MG63 (cell line): ENCODE data around the gene TBC1D5. TPM values are rescaled to one million over a fixed set of nuclear protein-coding genes. Genes with fewer than 3 reads are reported as not detected.
A peak's percentile ranks its signal among the peaks of the same experiment; 100 is the strongest.
"Not testable (repeated sequence)": the region's sequence is repeated elsewhere in the genome, so short reads cannot be mapped to it uniquely, and the experiment has no call there.

Source experiments
- DNase-seq: peaks from one replicate; pipeline ENCODE4 v3.0.0-alpha.2; 2020
- H3K27me3 ChIP-seq: fragments of 250-450 bp; sonication (Bioruptor Pico); 2 replicates; pipeline ENCODE4 v1.5.1; 2020; ENCODE audit warnings: mild to moderate bottlenecking, moderate library complexity
- H3K36me3 ChIP-seq: fragments of 250-450 bp; sonication (Bioruptor Pico); 2 replicates; pipeline ENCODE4 v1.5.1; 2020; ENCODE audit warnings: mild to moderate bottlenecking, moderate library complexity
- H3K4me3 ChIP-seq: fragments of 250-450 bp; sonication (Bioruptor Pico); 2 replicates; pipeline ENCODE4 v1.5.1; 2020; ENCODE audit warnings: mild to moderate bottlenecking, moderate library complexity
- H3K9me3 ChIP-seq: fragments of 250-450 bp; sonication (Bioruptor Pico); 2 replicates; pipeline ENCODE4 v1.5.1; 2020; ENCODE audit warnings: mild to moderate bottlenecking, moderate library complexity
- total RNA-seq: library from RNA; depleted of rRNA; stranded (reverse); fragments of >200 nt; shearing (Covaris generic); gene quantifications from 2 replicates; pipeline ENCODE4 v1.2.3, GENCODE V29; 2014; ENCODE audit warnings: low replicate concordance

Gene TBC1D5
- total RNA-seq, 1 experiment from 2014 or later: 28.3 TPM

GRCh38 chr3:17411157-17411877 lies 331.1 kb downstream of the TBC1D5 start:
- Histone ChIP-seq H3K36me3 (no peaks in the 10 kb centered on the region), H3K27me3 (no peaks in the 10 kb centered on the region), H3K9me3 (no peaks in the 10 kb centered on the region), H3K4me3 (no peak overlapping the region)
- no peak for DNase-seq

DNA sequence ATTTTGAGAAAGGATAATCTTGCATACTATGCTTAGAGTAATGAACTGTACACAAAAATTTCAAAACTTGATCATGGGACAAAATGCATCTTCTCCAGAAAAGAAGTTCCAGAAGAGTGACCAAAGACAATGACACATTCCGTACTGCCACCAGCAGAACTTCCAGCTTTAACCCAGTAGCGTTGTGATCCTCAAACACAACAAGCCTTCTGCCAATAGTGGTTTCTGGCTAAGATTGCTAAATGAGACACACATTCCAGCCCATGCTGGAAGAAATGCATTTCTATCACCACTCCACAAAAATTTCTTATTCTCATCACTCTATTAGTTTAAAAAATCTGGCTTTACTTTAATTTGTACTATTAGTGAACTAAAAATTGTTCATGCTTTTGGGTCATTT lies 334.9 kb downstream of the TBC1D5 start:
- no peak for DNase-seq
- Histone ChIP-seq H3K36me3 (no peaks in the 10 kb centered on the region), H3K9me3 (no peaks in the 10 kb centered on the region), H3K27me3 (no peaks in the 10 kb centered on the region), H3K4me3 (no peak overlapping the region)

DNA sequence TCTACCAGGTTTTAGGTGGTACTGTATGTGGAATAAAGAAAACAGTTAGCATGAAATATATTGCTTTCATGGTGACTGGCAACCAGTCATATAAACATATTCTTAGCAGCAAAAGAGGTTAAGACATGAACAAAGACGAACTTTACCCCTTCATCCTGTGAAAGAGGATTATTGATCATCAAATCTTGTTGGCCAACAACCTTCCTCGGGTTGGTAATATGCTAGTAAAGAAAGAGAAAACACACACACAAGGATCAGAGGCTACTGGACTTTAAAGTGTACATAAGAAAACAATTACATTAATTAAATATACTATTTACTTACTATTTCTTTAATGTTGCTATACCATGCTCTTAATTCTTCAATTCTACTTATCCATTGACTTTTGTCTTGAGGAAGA lies 337.9 kb downstream of the TBC1D5 start:
- Histone ChIP-seq H3K4me3 (no peak overlapping the region), H3K36me3 (no peaks in the 10 kb centered on the region), H3K27me3 (no peaks in the 10 kb centered on the region), H3K9me3 (no peaks in the 10 kb centered on the region)
- no peak for DNase-seq

- no peaks in the 10 kb centered on the region for H3K27me3 ChIP-seq
- H3K4me3 ChIP-seq: no peak overlapping the region
- H3K36me3 ChIP-seq: no peaks in the 10 kb centered on the region
Observed at GRCh38 chr3:17402442-17402841, 340.0 kb downstream of the TBC1D5 start.

DNA sequence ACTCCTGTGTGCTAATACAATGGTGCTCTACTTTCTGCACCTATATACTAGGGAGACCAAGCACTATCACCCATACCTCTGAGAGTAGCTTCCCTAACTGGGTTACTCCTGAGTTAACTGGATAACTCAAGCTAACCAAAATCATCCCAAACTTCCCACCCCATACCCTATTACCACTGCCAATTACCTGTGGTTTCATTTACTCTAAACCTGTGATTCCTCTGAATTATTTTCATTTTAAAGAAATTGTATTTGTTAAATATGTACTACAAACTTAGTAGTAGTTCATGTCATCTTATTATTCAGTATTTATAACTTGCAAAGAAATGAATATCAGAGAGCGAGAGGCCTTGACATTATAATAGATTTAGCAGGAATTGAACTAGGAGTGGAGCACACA lies 340.5 kb downstream of the TBC1D5 start:
- Histone ChIP-seq H3K36me3 (no peaks in the 10 kb centered on the region), H3K9me3 (no peaks in the 10 kb centered on the region), H3K27me3 (no peaks in the 10 kb centered on the region), H3K4me3 (no peak overlapping the region)
- no peak for DNase-seq

More at GRCh38 chr3:17402442-17402841, 340.0 kb downstream of the TBC1D5 start:
- DNase-seq: no peak
- no peaks in the 10 kb centered on the region for H3K9me3 ChIP-seq

GRCh38 chr3:17399586-17399985 lies 342.8 kb downstream of the TBC1D5 start:
- no peaks in the 10 kb centered on the region for H3K27me3 ChIP-seq
- H3K9me3 ChIP-seq: no peaks in the 10 kb centered on the region
- no peaks in the 10 kb centered on the region for H3K36me3 ChIP-seq
- H3K4me3 ChIP-seq: no peak overlapping the region
- no peak for DNase-seq

DNA sequence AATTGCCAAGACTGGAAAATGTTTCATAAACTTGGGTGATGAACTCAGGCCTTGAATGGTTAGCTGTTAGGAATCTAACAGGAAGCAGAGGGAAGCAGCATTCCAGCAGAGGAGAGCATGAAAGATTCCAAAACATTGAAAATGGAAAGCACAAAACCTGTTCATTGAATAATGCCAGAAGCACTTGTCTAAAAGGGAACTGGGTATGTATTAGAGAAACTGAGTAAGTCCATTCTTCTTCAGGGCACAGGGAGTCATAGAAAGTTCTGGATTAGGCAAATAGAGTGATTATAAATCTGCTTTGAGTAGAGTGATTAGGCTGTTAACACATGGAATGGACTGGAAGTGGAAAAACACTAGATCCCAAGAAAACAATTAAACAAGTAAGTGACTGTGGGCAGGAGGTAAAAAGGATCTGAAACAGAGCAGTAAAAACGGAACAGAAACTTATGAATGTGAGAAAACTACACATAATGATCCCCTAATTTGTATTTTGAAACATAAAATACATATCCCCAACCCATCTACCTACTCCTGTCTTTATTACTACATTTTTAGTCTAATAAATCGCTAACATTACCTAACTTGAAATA lies 343.4 kb downstream of the TBC1D5 start:
- DNase-seq: no peak
- Histone ChIP-seq H3K36me3 (no peaks in the 10 kb centered on the region), H3K9me3 (no peaks in the 10 kb centered on the region)

DNA sequence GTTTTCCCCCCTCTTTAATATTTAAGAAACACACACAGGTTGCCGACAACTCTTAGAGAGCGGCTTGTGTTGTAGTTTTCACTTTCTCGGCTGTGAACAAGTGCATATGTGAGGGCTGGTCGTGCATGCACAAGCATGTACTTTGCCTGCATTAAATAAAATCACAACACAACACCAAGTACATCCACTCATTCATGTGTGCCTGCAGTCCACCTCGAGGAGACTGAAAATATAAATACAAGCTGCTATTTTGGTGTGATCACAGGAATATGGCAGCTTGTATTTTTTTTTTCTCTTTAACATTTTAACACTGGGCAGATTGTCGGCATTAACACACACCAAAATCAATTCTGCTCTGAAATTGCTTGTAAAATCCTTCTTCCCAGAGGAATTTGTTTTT lies 346.4 kb downstream of the TBC1D5 start:
- H3K27me3 ChIP-seq: no peaks in the 10 kb centered on the region
- H3K4me3 ChIP-seq: no peak overlapping the region
- H3K36me3 ChIP-seq: no peaks in the 10 kb centered on the region
- DNase-seq: no peak
- H3K9me3 ChIP-seq: no peaks in the 10 kb centered on the region

More for the DNA sequence above, 343.4 kb downstream of the TBC1D5 start:
- Histone ChIP-seq H3K27me3 (no peaks in the 10 kb centered on the region), H3K4me3 (no peak overlapping the region)

GRCh38 chr3:17394541-17395155 lies 347.8 kb downstream of the TBC1D5 start:
- H3K4me3 ChIP-seq: no peak overlapping the region
- no peaks in the 10 kb centered on the region for H3K36me3 ChIP-seq
- H3K9me3 ChIP-seq: no peaks in the 10 kb centered on the region
- DNase-seq: no peak
- no peaks in the 10 kb centered on the region for H3K27me3 ChIP-seq

GRCh38 chr3:17392516-17392915 lies 349.9 kb downstream of the TBC1D5 start:
- H3K27me3 ChIP-seq, DNase-seq, H3K36me3 ChIP-seq, H3K4me3 ChIP-seq, H3K9me3 ChIP-seq: not testable (repeated sequence)

GRCh38 chr3:17390785-17391184 lies 351.6 kb downstream of the TBC1D5 start:
- no peak overlapping the region for H3K4me3 ChIP-seq
- no peaks in the 10 kb centered on the region for H3K9me3 ChIP-seq
- H3K27me3 ChIP-seq: no peaks in the 10 kb centered on the region
- no peaks in the 10 kb centered on the region for H3K36me3 ChIP-seq
- DNase-seq: no peak

DNA sequence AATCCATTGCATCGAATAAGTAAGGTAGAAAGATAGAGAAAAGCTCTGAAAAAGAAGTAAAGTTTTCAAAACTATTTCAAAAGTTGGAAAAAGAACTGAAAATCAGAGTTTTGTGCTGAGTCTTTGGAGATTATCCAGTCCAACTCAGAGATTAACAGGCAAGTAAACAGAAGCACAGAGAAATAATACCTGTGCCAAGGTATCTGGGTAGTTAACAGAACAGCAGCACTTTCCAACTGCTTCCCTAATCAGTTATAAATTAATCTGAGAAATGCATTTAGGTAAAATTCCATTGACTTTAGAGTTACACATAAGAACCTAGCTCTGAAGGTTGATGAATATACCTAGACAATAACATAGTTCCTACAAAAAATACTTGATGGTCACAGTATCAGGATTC lies 355.3 kb downstream of the TBC1D5 start:
- Histone ChIP-seq H3K9me3 (no peaks in the 10 kb centered on the region), H3K27me3 (no peaks in the 10 kb centered on the region), H3K4me3 (no peak overlapping the region), H3K36me3 (no peaks in the 10 kb centered on the region)
- no peak for DNase-seq

GRCh38 chr3:17386432-17386831 lies 356.0 kb downstream of the TBC1D5 start:
- H3K4me3 ChIP-seq: no peak overlapping the region
- H3K36me3 ChIP-seq: no peaks in the 10 kb centered on the region
- H3K27me3 ChIP-seq: no peaks in the 10 kb centered on the region
- no peaks in the 10 kb centered on the region for H3K9me3 ChIP-seq
- no peak for DNase-seq

DNA sequence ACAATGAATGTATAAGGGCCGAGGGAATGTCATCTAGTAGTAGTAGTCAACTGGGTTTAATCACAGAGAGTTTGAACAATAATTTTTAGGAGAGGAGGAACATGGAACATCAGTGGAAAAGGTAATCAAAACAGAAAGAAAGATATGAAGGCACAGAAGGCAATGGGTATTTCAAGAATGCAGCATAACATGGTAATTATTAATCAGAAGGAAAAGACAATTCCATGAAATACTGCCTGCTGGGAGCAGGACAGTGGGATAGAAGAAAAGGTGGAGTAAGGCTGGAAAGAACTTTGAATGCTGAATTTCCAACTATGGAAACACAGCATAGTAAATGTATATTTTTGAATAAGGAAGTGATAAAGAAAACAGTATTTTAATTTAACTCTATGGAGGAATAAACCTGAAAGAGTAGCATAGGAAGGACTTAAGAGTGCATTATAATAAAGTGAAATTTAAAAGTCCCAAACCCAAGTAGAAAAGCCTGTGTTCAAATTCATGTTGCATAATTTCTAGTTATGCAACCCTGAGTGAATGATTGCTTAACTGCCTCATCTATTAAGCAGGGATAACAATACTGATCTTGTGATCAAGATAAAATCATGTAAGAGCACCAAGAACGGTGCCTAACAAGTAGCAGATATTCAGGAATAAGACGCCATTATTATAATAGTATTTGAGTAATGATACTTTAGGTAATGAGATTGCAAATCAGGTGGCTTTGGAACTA lies 357.7 kb downstream of the TBC1D5 start:
- no peak for DNase-seq
- no peaks in the 10 kb centered on the region for H3K27me3 ChIP-seq
- no peak overlapping the region for H3K4me3 ChIP-seq
- H3K36me3 ChIP-seq: no peaks in the 10 kb centered on the region
- H3K9me3 ChIP-seq: no peaks in the 10 kb centered on the region

DNA sequence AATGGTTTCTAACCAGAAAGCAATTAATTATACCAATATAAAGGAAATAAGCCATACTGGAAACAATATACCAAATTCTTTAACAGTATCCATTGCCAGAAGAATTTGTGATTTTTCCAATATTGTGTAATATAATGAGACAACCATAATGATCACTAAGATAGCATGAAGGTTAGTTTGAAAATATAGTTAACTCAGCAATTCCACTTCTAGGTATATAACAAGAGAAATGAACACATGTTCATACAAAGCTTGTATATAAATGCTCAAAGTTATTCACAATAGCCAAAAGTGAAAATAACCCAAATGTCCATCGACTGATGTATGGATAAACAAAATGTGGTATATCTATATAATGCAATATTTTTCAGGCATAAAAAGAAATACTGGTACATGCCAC lies 369.1 kb downstream of the TBC1D5 start:
- no peaks in the 10 kb centered on the region; the same call in 1 of the 2 replicates for H3K36me3 ChIP-seq
- no peak overlapping the region for H3K4me3 ChIP-seq
- no peak for DNase-seq
- H3K27me3 ChIP-seq: no peaks in the 10 kb centered on the region
- no peaks in the 10 kb centered on the region for H3K9me3 ChIP-seq

DNA sequence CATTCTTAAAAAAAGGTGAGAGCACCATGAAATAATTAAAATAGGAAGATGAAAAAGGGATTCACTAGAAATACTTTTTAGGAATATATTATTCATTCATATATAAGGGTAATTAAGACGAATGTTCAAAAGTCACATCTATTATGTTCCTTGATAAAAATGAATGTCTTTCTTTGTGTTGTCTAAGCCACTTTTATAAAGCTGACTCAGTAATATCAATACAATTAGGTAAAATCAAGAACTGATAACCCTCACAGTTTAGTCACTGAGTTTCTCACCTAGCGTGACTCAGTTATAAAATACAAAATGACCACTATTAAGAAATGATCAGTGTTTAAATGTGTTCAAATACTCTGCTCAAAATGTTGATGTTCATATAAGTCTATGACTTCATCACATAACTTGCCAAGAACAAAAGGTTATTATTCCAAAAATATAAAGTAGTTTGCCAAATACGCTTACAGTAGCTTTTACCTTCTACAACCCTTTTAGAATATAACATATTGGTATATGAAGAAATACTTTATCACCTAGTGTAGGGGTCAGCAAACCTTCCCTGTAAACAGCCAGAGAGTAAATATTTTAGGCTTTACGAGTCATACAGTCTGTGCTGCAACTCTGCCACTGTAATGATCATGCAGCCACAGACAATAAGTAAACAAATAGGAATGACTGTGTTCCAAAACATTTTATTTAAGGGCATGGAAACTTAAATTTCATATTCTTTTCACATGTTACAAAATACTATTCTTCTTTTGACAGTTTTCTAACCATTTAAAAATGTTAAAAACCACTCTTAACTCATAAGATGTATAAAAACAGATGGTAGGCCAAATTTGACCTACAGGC lies 369.8 kb downstream of the TBC1D5 start:
- no peaks in the 10 kb centered on the region for H3K9me3 ChIP-seq
- no peak overlapping the region for H3K4me3 ChIP-seq
- no peaks in the 10 kb centered on the region for H3K27me3 ChIP-seq
- no peaks in the 10 kb centered on the region; the same call in 1 of the 2 replicates for H3K36me3 ChIP-seq
- peak; percentile 0 for DNase-seq
